Measurements from ENCODE around the gene FTH1.

DNA sequence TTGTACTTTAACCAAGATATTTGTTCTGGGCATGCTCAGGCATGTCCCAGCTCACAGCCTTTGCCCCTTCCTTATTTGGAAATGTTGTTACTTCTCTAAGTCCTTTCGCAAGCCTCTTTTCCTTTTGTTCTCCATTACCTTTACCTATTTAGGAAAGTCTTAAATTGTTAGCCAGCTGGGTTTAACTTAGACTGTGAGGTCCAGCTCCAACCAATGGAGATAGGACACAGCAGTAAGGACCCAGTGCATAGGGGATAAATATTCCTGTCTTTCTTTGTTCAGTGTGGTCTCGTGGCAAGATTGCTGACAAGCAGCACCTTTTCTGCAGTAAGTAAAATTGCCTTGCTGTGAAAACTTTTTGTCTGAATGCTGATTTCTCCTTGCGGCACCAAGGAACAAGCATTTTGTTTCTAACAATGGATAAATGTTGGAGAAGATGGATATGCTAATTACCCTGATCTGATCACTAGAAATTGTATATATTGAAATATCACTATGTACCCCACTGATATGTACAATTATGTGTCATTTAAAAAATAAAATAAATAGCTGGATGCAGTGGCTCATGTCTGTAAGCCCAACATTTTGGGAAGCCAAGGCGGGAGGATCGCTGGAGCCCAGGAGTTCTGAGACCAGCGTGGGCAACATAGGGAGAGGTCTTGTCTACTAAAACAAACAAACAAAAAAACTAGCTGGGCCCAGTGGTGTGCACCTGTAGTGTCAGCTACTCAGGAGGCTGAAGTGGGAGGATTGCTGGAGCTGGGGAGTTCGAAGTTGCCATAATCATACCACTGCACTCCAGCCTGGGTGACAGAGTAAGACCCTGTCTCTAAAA is 31.9 kb upstream of the FTH1 start:
- TF ChIP-seq, protein P1, sequence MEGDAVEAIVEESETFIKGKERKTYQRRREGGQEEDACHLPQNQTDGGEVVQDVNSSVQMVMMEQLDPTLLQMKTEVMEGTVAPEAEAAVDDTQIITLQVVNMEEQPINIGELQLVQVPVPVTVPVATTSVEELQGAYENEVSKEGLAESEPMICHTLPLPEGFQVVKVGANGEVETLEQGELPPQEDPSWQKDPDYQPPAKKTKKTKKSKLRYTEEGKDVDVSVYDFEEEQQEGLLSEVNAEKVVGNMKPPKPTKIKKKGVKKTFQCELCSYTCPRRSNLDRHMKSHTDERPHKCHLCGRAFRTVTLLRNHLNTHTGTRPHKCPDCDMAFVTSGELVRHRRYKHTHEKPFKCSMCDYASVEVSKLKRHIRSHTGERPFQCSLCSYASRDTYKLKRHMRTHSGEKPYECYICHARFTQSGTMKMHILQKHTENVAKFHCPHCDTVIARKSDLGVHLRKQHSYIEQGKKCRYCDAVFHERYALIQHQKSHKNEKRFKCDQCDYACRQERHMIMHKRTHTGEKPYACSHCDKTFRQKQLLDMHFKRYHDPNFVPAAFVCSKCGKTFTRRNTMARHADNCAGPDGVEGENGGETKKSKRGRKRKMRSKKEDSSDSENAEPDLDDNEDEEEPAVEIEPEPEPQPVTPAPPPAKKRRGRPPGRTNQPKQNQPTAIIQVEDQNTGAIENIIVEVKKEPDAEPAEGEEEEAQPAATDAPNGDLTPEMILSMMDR (IDR thresholded peaks at IDR 0.05): no peak
- TF ChIP-seq POLR2AphosphoS5 (IDR thresholded peaks at IDR 0.05): no peak
- TF ChIP-seq POLR2A (IDR thresholded peaks at IDR 0.05): no peak
- TF ChIP-seq EP300 (IDR thresholded peaks at IDR 0.05; ENCODE audit: low read depth): no peak

All from transverse colon (tissue), 4 donors.